ENCODE measurements around the gene OR6K3.
"Not testable (repeated sequence)": the region's sequence is repeated elsewhere in the genome, so short reads cannot be mapped to it uniquely, and the experiment has no call there.

The OR6K3 gene

GRCh38 chr1:158720620-158721019 is at the start of gene OR6K3:
Gene OR6K3 (minus strand): TSS chr1:158720720. CDS start chr1:158718115, 2,605 bp downstream.
- no peak for DNase-seq (ENCODE audit: low read depth in 3 of 3)

DNA sequence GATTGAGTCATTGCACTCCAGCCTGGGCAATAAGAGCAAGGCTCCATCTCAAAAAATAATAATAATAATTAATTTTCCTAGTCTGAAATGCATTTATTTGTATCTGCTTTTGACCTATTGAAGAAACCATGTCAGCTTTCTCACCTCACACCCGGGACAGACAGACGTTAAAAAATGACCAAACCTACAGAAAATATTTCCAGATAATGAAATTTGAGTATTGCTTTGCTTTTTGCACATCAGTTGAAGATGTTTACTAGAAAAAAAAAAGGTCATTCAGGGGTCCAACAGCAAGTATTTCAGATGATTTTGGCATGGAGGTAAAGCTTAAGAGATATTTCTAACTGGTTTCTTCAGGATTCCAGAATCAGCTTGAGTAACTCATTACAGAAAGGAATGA is 33.9 kb upstream of the OR6K3 start, which contains the start of gene OR6K6:
Gene OR6K6, plus strand, starts transcription at position 301 of the 400 bp plus-strand sequence. CDS start 168 bp downstream, outside the sequence.
- no peak for DNase-seq (ENCODE audit: low read depth in 3 of 3)

DNA sequence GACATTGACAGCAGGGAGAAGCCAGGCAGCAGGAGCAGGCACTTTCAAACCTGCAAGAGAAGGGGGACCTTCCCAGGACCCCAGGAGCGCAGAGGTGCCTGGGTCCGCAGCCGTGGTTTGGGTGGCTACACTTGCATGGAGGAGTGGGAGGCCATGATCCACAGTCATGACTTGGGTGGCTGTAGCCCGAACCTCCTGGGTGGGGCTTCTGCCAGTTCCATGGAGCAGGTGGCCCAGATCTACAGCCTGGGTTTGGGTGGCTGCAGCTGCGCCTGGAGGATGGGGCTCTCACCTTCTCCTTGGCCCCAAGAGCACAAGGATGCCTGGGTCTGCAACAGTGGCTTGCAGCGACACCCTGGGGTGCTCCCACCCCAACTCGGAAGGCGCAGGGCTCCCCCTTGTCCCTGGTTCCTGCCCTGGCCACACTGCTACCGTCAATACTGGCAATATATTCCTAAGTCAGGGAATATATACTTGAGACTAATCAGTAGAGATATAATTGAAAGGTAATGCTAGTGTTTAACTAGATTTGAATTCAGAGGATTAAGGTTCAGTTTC is 31.7 kb upstream of the OR6K3 start:
- no peak for DNase-seq (ENCODE audit: low read depth in 3 of 3)

GRCh38 chr1:158735848-158736247 is 15.3 kb upstream of the OR6K3 start:
- DNase-seq (ENCODE audit: low read depth in 3 of 3): no peak

GRCh38 chr1:158732524-158732923 is 12.0 kb upstream of the OR6K3 start:
- no peak for DNase-seq (ENCODE audit: low read depth in 3 of 3)

DNA sequence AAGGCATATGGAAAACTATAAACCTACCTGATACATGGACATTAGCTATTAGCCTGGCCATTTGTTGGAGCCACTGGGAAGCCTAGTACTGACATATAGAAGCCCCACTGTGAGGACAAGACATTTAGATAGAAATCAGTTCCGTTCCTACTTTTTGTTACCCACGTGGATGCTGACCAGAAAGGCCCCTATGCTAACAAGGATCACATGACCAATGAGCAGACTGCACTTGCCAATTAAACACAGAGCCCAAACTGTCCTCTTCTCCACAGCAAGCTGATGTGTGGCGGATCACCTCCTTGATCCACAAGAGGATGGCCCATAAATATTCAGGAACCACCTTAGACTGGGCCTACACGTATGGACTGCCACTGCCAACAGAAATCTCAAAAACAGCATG is 11.2 kb upstream of the OR6K3 start:
- no peak for DNase-seq (ENCODE audit: low read depth in 3 of 3)

GRCh38 chr1:158730453-158730852 is 9.9 kb upstream of the OR6K3 start:
- no peak for DNase-seq (ENCODE audit: low read depth in 3 of 3)

GRCh38 chr1:158728510-158729225 is 8.1 kb upstream of the OR6K3 start:
- no peak for DNase-seq (ENCODE audit: low read depth in 3 of 3)

DNA sequence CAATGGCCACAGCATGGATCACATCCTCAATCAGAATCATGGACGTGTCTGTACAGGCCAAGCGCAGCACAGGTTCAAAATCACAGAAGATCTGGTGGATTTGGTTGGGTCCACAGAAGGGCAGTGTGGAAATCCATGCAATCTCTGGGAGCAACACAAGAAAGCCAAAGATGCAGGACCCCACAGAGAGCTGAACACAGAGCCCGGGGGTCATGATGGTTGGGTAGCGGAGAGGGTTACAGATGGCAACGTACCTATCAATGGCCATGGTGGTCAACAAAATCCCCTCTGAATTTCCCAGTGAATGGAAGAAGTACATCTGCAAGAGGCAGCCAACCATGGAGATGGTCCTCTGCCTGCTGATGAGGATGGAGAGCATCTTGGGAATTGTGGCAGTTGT is 3.9 kb upstream of the OR6K3 start:
- no peak for DNase-seq (ENCODE audit: low read depth in 3 of 3)

DNA sequence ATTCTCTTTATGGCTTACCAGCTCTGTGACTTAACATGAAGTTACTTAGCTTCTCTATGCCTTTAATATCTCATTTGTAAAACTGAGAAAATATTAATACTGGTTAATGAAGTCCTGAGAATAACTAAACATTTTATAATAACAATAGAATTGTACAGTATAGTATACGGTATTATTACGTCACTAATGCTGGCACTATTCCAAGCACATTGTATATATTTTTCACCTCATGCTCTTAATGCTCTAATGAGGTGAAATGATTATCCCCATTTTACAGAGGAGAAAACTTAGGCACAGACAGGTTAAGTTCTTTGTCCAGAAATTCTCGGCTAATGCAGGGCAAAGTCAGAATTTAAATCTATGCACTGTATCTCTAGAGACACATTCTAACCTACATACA is 856 bp downstream of the OR6K3 start:
- DNase-seq (ENCODE audit: low read depth in 3 of 3): no peak

GRCh38 chr1:158717344-158717743 is 3.2 kb downstream of the OR6K3 start:
- DNase-seq (ENCODE audit: low read depth in 3 of 3): no peak

- no peak for DNase-seq (ENCODE audit: low read depth in 3 of 3)
These were observed 4.2 kb downstream of the OR6K3 start for GRCh38 chr1:158716335-158716734.

DNA sequence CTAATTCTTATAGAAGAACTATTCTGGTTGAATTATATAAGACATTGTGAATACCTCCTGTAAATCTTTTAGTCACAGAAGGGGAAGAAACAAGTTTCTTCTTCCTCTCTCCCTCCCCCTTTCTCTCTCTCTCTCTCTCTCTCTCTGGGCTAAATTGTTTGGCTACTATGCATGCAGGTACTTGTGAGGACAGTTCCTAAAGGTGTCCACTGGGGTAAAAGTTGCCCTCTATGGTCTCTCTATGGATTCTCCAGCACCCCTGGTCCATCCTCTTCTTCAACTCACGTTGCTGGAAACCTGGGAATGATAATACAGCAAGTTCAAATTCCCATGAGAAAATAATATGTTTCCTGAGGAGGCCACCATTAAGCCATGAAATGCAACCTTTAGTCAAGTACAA is 5.8 kb downstream of the OR6K3 start:
- no peak for DNase-seq (ENCODE audit: low read depth in 3 of 3)

DNA sequence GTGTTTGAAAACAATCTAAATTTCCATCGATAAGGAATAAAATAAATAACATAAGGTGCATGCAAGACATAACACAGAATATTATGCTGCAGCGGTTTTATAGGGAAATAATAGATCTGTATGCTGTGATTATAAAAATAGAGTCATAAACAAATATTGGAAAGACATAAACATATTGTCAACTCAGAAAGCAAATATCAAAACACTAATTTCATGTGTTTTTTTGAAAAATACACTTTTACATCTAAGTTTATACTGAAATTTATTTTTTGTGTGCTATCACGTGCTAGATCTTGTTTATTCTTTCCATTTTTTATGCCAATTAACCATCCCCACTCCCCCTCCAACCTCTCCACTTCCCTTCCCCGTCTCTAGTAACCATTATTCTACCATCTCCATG is 9.4 kb downstream of the OR6K3 start:
- no peak for DNase-seq (ENCODE audit: low read depth in 3 of 3)

DNA sequence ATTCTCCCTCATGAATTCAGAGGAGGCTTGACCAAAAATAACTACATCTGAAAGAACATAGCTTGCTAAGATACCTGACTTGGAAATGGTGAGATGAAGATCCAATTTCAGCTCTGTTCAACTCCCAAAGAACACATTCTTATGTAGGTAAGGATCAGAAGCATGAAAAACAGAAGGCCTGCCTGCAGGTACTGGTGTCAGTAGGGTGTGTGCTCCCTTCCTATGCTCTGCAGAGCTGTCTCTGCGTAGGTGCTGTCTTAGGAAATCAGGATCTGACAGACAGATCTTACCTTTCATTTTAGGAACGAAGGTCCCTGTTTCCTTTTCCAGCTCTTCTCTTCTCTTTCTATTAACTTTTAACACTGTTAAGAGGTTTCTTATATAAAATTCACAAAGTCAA is 14.4 kb downstream of the OR6K3 start:
- no peak for DNase-seq (ENCODE audit: low read depth in 3 of 3)

GRCh38 chr1:158700552-158700951 is 20.0 kb downstream of the OR6K3 start, which contains the start of gene OR6K2:
Gene OR6K2 (minus strand): TSS chr1:158700652. CDS start chr1:158700652, 0 bp downstream.
- DNase-seq (ENCODE audit: low read depth in 3 of 3): no peak

GRCh38 chr1:158694596-158694995 is 25.9 kb downstream of the OR6K3 start:
- DNase-seq (ENCODE audit: low read depth in 3 of 3): no peak

- DNase-seq (ENCODE audit: low read depth in 3 of 3): no peak
These were observed 28.2 kb downstream of the OR6K3 start for GRCh38 chr1:158692356-158692755.

DNA sequence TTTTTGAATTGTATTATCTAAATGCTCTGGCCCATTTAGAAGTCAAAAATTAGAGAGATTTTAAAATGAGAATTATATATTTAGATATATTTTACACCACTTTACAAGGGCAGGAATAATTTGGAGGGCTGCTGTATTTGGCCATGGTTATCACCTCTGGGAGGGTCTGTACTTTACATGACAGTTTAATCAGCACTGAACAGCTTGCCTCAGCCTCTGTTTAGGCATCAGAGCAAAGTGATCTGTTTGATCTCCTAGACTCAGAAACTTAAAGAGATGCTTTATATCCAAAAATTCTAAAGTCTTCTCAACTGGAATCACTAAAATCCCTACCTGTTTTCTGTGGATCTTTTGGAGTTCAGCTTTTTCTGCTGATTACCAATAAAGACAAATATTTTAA is 28.6 kb downstream of the OR6K3 start:
- DNase-seq (ENCODE audit: low read depth in 3 of 3): no peak

GRCh38 chr1:158691149-158691548 is 29.4 kb downstream of the OR6K3 start:
- DNase-seq (ENCODE audit: low read depth in 3 of 3): not testable (repeated sequence)

- DNase-seq (ENCODE audit: low read depth in 3 of 3): no peak
These were observed 30.6 kb downstream of the OR6K3 start for GRCh38 chr1:158689875-158690274.

GRCh38 chr1:158689110-158689509 is 31.4 kb downstream of the OR6K3 start:
- DNase-seq (ENCODE audit: low read depth in 3 of 3): no peak

DNA sequence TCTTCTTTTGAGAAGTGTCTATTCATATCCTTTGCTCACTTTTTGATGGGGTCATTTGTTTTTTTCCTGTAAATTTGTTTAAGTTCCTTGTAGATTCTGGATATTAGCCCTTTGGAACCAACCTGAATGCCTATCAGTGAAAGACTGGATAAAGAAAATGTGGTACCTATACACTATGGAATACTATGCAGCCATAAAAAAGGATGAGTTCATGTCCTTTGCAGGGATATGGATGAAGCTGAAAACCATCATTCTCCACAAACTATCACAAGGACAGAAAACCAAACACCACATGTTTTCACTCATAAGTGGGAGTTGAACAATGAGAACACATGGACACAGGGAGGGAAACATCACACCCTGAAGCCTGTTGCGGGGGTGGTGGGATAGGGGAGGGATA is 32.2 kb downstream of the OR6K3 start:
- not testable (repeated sequence) for DNase-seq (ENCODE audit: low read depth in 3 of 3)

DNA sequence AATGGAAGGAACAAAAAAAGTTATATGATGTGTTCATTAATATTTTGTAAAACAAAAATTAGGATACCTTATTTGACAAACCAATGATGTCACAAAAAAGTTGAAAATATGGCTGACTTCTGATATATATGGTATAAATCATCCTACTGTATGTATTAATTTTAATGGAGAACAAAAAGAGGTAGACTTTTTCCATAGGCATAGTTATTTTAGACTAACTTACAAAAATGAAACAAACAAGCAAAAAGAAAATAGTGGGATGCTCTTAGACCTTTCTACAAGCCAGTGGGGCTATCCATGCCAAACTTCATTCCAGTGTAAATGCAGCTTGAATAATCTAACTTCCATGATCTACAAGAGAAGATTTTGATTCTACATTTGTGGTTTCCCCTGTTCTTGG is 33.5 kb downstream of the OR6K3 start:
- DNase-seq (ENCODE audit: low read depth in 3 of 3): no peak
